Fibroblast of lung (primary cell): ENCODE results near the gene NEAT1. TPM values are rescaled to one million over a fixed set of nuclear protein-coding genes. Genes with fewer than 3 reads are reported as not detected.

ENCODE experiments used
- DNase-seq, 2 donors: peaks; one replicate each; pipeline versions ENCODE4 v3.0.0 to v3.0.0-alpha.2; 2010; ENCODE audit warnings: low read depth in 2 of 2
- H2AFZ ChIP-seq: 2 replicates; pipeline ENCODE4 v1.5.1; 2012; ENCODE audit warnings: low read length, control low read depth, inconsistent platforms
- H3K27ac ChIP-seq: 2 replicates; pipeline ENCODE4 v1.5.1; 2011; ENCODE audit warnings: low read length, control low read depth; ENCODE audit not compliant: insufficient read depth
- H3K27me3 ChIP-seq: 2 replicates; pipeline ENCODE4 v1.5.1; 2011; ENCODE audit warnings: mild to moderate bottlenecking, low read length; ENCODE audit not compliant: control insufficient read depth, insufficient read depth
- H3K36me3 ChIP-seq: 2 replicates; pipeline ENCODE4 v1.5.1; 2011; ENCODE audit warnings: low read length; ENCODE audit not compliant: control insufficient read depth, insufficient read depth
- H3K4me1 ChIP-seq: 2 replicates; pipeline ENCODE4 v1.5.1; 2011; ENCODE audit warnings: low read length; ENCODE audit not compliant: control insufficient read depth, insufficient read depth; ENCODE audit errors: extremely low read depth
- H3K4me2 ChIP-seq: 2 replicates; pipeline ENCODE4 v1.5.1; 2011; ENCODE audit warnings: low read length, control low read depth; ENCODE audit not compliant: insufficient read depth; ENCODE audit errors: extremely low read depth
- H3K4me3 ChIP-seq, 4 experiments: fragments of 200-600 bp in 1 of 4; sonication (generic) in 1 of 4; replicated peaks in 1 of 4; 2 replicates each; pipeline ENCODE4 v1.5.1; 2011 to 2016; ENCODE audit warnings: low read length in 4 of 4, low read depth in 3 of 4, mild to moderate bottlenecking in 3 of 4, control low read depth in 2 of 4, inconsistent platforms in 1 of 4, mixed read lengths in 1 of 4; ENCODE audit not compliant: insufficient read depth in 1 of 4; ENCODE audit errors: control extremely low read depth in 1 of 4
- H3K79me2 ChIP-seq: 2 replicates; pipeline ENCODE4 v1.5.1; 2012; ENCODE audit warnings: mild to moderate bottlenecking, low read length, inconsistent platforms; ENCODE audit not compliant: control insufficient read depth, insufficient read depth
- H3K9ac ChIP-seq: 2 replicates; pipeline ENCODE4 v1.5.1; 2011; ENCODE audit warnings: mild to moderate bottlenecking, low read length, control low read depth; ENCODE audit not compliant: insufficient read depth
- H3K9me3 ChIP-seq: 2 replicates; pipeline ENCODE4 v1.5.1; 2012; ENCODE audit warnings: low read depth, low read length; ENCODE audit not compliant: control insufficient read depth, insufficient read depth
- H4K20me1 ChIP-seq: 2 replicates; pipeline ENCODE4 v1.5.1; 2011; ENCODE audit warnings: low read length; ENCODE audit not compliant: control insufficient read depth, insufficient read depth; ENCODE audit errors: extremely low read depth
- CTCF ChIP-seq, 2 donors: IDR thresholded peaks in 1 of 2; conservative IDR thresholded peaks in 1 of 2; 1 replicate in 1 of 2; 2 replicates in 1 of 2; pipeline ENCODE4 v1.5.1; 2011 to 2012; ENCODE audit warnings: low read length in 2 of 2, control low read depth in 1 of 2, inconsistent platforms in 1 of 2, low read depth in 1 of 2, mild to moderate bottlenecking in 1 of 2
- EZH2 ChIP-seq: IDR thresholded peaks from 2 replicates; pipeline ENCODE4 v1.5.1; 2012; ENCODE audit warnings: low read length, control low read depth, mild to moderate bottlenecking; ENCODE audit errors: missing control alignments
- polyA plus RNA-seq, 2 donors: library from polyadenylated mRNA; depleted of rRNA in 1 of 2; stranded (reverse) in 1 of 2; unstranded in 1 of 2; fragments of >200 nt; gene quantifications; 2 replicates each; pipeline ENCODE4 v1.2.1, GENCODE V29; 2011 to 2012; ENCODE audit warnings: missing spikeins in 1 of 2
- total RNA-seq: library from RNA; depleted of rRNA; stranded (reverse); fragments of >200 nt; gene quantifications from 2 replicates; pipeline ENCODE4 v1.2.1, GENCODE V29; 2014

Gene NEAT1
- total and polyA plus RNA-seq, 2 donors (not counting 1 experiment from before 2014, with no cell fraction given): 40.9 to 299 TPM

GRCh38 chr11:65429068-65429681, 6.6 kb downstream of the NEAT1 start:
- no peaks in the 10 kb centered on the region for H3K27me3 ChIP-seq
- H3K4me3 ChIP-seq: peak overlapping the region; percentile 46 to 90 (median 80)
- peaks cover 99% of the 10 kb centered on the region for H3K79me2 ChIP-seq
- peak overlapping the region; percentile 100 for H3K27ac ChIP-seq
- peak overlapping the region; percentile 56 for H3K9ac ChIP-seq
- H3K9me3 ChIP-seq: no peaks in the 10 kb centered on the region
- no peaks in the 10 kb centered on the region for H3K4me1 ChIP-seq
- peaks cover 33% of the 10 kb centered on the region for H4K20me1 ChIP-seq
- H2AFZ ChIP-seq: no peak overlapping the region
- peak overlapping the region; percentile 76 for H3K4me2 ChIP-seq
- peaks cover 10% of the 10 kb centered on the region for H3K36me3 ChIP-seq
- peak; percentile 67 to 81 for DNase-seq
- no peak for TF ChIP-seq CTCF (conservative IDR thresholded peaks at IDR 0.05 in 1 of 2, IDR thresholded peaks at IDR 0.05 in 1 of 2; ENCODE audit: low read depth in 1 of 2, low read length in 2 of 2)
- no peak for TF ChIP-seq EZH2

- Histone ChIP-seq H4K20me1 (peaks cover 30% of the 10 kb centered on the region), H3K4me2 (peak overlapping the region; percentile 76), H3K79me2 (peaks cover 99% of the 10 kb centered on the region), H3K4me1 (peaks cover 2% of the 10 kb centered on the region), H3K27ac (peak overlapping the region; percentile 100), H2AFZ (no peak overlapping the region), H3K36me3 (peaks cover 16% of the 10 kb centered on the region), H3K27me3 (no peaks in the 10 kb centered on the region), H3K4me3 (peak overlapping the region; percentile 32 to 90 (median 80)), H3K9ac (peak overlapping the region; percentile 56), H3K9me3 (no peaks in the 10 kb centered on the region)
- peak; percentile 79 to 90 for DNase-seq
- TF ChIP-seq CTCF (conservative IDR thresholded peaks at IDR 0.05 in 1 of 2, IDR thresholded peaks at IDR 0.05 in 1 of 2; ENCODE audit: low read depth in 1 of 2, low read length in 2 of 2): no peak
- TF ChIP-seq EZH2: no peak
Observed at GRCh38 chr11:65429724-65430405, 7.3 kb downstream of the NEAT1 start.

- peaks cover 28% of the 10 kb centered on the region for H4K20me1 ChIP-seq
- H3K27ac ChIP-seq: peak overlapping the region; percentile 100
- peaks cover 17% of the 10 kb centered on the region for H3K36me3 ChIP-seq
- no peak overlapping the region for H2AFZ ChIP-seq
- TF ChIP-seq EZH2: no peak
- H3K27me3 ChIP-seq: no peaks in the 10 kb centered on the region
- peaks cover 99% of the 10 kb centered on the region for H3K79me2 ChIP-seq
- H3K4me3 ChIP-seq: peak overlapping the region; percentile 32 to 90 (median 80)
- H3K9ac ChIP-seq: peak overlapping the region; percentile 56
- H3K4me1 ChIP-seq: peaks cover 2% of the 10 kb centered on the region
- no peaks in the 10 kb centered on the region for H3K9me3 ChIP-seq
- peak overlapping the region; percentile 76 for H3K4me2 ChIP-seq
- DNase-seq: peak; percentile 51 to 79
Observed at GRCh38 chr11:65430406-65431217, 8.0 kb downstream of the NEAT1 start.
